ENCODE results near the gene UCN2. TPM values are rescaled to one million over a fixed set of nuclear protein-coding genes. Genes with fewer than 3 reads are reported as not detected.
"Not testable (repeated sequence)": the region's sequence is repeated elsewhere in the genome, so short reads cannot be mapped to it uniquely, and the experiment has no call there.

Gene UCN2
- total RNA-seq, 2 experiments from 2014 or later = 0.16 TPM; not detected in 1

DNA sequence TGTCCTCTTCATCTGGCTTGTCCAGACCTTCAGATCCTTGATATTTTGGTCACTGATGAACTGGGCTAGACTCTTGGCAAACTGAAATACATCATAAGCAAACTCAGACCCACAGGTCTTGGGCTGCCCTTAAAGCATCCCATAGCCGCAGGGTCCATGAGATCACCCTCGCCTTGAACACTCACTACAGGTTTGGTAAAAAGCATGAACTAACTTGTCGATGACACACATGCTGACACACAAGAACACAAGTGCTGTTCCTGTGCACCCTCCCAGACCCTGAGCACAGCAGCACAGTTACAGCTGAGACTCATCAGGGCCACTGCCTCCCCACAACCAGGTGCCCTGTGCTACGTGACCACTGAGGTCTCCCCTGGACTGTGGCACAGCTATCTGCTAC, 28.0 kb downstream of the UCN2 start:
- TF ChIP-seq CTCF (conservative IDR thresholded peaks at IDR 0.05; ENCODE audit: low read length) (no peak), EZH2phosphoT487 (IDR thresholded peaks at IDR 0.05; ENCODE audit: borderline replicate concordance, low read depth, low read length) (no peak)
- H3K4me2 ChIP-seq (ENCODE audit: low read length) = no peak overlapping the region
- H3K4me3 ChIP-seq (ENCODE audit: low read depth, low read length, poor library complexity, severe bottlenecking) = no peak overlapping the region
- no peak overlapping the region for H2AFZ ChIP-seq (ENCODE audit: low read length)
- H3K9me3 ChIP-seq (ENCODE audit: low read length) = no peaks in the 10 kb centered on the region
- no peaks in the 10 kb centered on the region for H4K20me1 ChIP-seq (ENCODE audit: insufficient read depth, low read length)
- DNase-seq (ENCODE audit: low spot score) = no peak
- ChIA-PET CTCF (ENCODE audit: unreplicated experiment) (interaction anchor here (0.6 kb wide), 1 partner anchor 70 kb away, joined by 3 read pairs; no protein-coding TSS in a partner anchor), POLR2A (no interaction called here)
- no peaks in the 10 kb centered on the region for H3K9me2 ChIP-seq (ENCODE audit: insufficient read depth, low read length)
- no peaks in the 10 kb centered on the region; the same call in 1 of the 2 replicates for H3K36me3 ChIP-seq (ENCODE audit: insufficient read depth, low read length)
- H3K27ac ChIP-seq (ENCODE audit: low read depth, low read length, poor library complexity, severe bottlenecking) = no peak overlapping the region
- intact Hi-C loops (cut with micrococcal nuclease; ENCODE audit: unreplicated experiment) = no loop called here
- H3K4me1 ChIP-seq (ENCODE audit: insufficient read depth, low read length, poor library complexity, severe bottlenecking) = no peaks in the 10 kb centered on the region
- no TSS peak for BruUV-seq (replicated peaks)
- no peaks in the 10 kb centered on the region for H3K79me2 ChIP-seq (ENCODE audit: insufficient read depth, low read depth, low read length)

- no peak overlapping the region for H2AFZ ChIP-seq (ENCODE audit: low read length)
- POLR2A ChIA-PET = interaction anchor here (0.6 kb wide), 1 partner anchor 115 kb away, joined by 6 read pairs; no protein-coding TSS in a partner anchor
- BruUV-seq (replicated peaks) = no TSS peak
- H3K36me3 ChIP-seq (ENCODE audit: insufficient read depth, low read length) = no peaks in the 10 kb centered on the region; the same call in 1 of the 2 replicates
- H3K4me3 ChIP-seq (ENCODE audit: low read depth, low read length, poor library complexity, severe bottlenecking) = no peak overlapping the region
- intact Hi-C loops (cut with micrococcal nuclease; ENCODE audit: unreplicated experiment) = no loop called here
- no peaks in the 10 kb centered on the region for H3K4me1 ChIP-seq (ENCODE audit: insufficient read depth, low read length, poor library complexity, severe bottlenecking)
- CTCF ChIA-PET (ENCODE audit: unreplicated experiment) = no interaction called here
- no peak overlapping the region for H3K4me2 ChIP-seq (ENCODE audit: low read length)
- H3K9me2 ChIP-seq (ENCODE audit: insufficient read depth, low read length) = no peaks in the 10 kb centered on the region
- no peak overlapping the region for H3K27ac ChIP-seq (ENCODE audit: low read depth, low read length, poor library complexity, severe bottlenecking)
- no peaks in the 10 kb centered on the region for H3K79me2 ChIP-seq (ENCODE audit: insufficient read depth, low read depth, low read length)
- H3K9me3 ChIP-seq (ENCODE audit: low read length) = no peaks in the 10 kb centered on the region
- H4K20me1 ChIP-seq (ENCODE audit: insufficient read depth, low read length) = no peaks in the 10 kb centered on the region
- TF ChIP-seq EZH2phosphoT487 (IDR thresholded peaks at IDR 0.05; ENCODE audit: borderline replicate concordance, low read depth, low read length) = no peak
- no peak for TF ChIP-seq CTCF (conservative IDR thresholded peaks at IDR 0.05; ENCODE audit: low read length)
- DNase-seq (ENCODE audit: low spot score) = no peak
Measured at GRCh38 chr3:48532977-48533337, 30.6 kb downstream of the UCN2 start.

DNA sequence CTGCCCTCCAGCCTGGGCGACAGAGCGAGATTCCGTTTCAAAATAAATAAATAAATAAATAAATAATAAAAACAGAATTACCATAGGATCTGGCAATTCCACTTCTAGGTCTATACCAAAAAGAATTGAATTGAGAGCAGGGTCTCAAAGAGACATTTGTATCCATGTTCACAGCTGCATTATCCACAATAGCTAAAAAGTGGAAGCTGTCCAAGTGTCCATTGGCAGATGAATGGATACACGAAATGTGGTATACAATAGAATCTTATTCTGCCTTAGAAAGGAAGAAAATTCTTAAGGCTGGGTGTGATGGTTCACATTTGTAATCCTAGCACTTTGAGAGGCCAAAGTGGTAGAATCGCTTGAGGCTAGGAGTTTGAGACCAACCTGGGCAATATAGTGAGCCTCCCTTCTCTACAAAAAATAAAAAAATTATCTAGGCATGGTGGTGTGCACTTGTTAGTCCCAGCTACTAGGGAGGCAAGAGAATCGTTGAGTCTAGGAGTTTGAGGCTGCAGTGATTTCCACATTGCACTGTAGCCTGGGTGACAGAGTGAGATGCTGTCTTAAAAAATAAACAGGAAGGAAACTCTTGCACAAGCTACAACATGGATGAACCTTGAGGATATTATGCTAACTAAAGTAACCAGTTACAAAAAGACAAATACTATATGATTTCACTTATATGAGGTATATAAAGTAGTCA, 31.2 kb downstream of the UCN2 start:
- Histone ChIP-seq H3K79me2 (ENCODE audit: insufficient read depth, low read depth, low read length) (no peaks in the 10 kb centered on the region), H3K36me3 (ENCODE audit: insufficient read depth, low read length) (no peaks in the 10 kb centered on the region; the same call in 1 of the 2 replicates), H4K20me1 (ENCODE audit: insufficient read depth, low read length) (no peaks in the 10 kb centered on the region), H3K9me2 (ENCODE audit: insufficient read depth, low read length) (no peaks in the 10 kb centered on the region), H3K4me3 (ENCODE audit: low read depth, low read length, poor library complexity, severe bottlenecking) (no peak overlapping the region), H3K4me1 (ENCODE audit: insufficient read depth, low read length, poor library complexity, severe bottlenecking) (no peaks in the 10 kb centered on the region), H3K4me2 (ENCODE audit: low read length) (no peak overlapping the region), H3K27ac (ENCODE audit: low read depth, low read length, poor library complexity, severe bottlenecking) (no peak overlapping the region), H3K9me3 (ENCODE audit: low read length) (no peaks in the 10 kb centered on the region), H2AFZ (ENCODE audit: low read length) (no peak overlapping the region)
- no peak for DNase-seq (ENCODE audit: low spot score)
- TF ChIP-seq EZH2phosphoT487 (IDR thresholded peaks at IDR 0.05; ENCODE audit: borderline replicate concordance, low read depth, low read length) (no peak), CTCF (conservative IDR thresholded peaks at IDR 0.05; ENCODE audit: low read length) (no peak)
- intact Hi-C loops (cut with micrococcal nuclease; ENCODE audit: unreplicated experiment) = no loop called here
- ChIA-PET POLR2A (interaction anchor here (0.6 kb wide), 1 partner anchor 114 kb away, joined by 6 read pairs; no protein-coding TSS in a partner anchor), CTCF (ENCODE audit: unreplicated experiment) (no interaction called here)
- BruUV-seq (replicated peaks) = no TSS peak

DNA sequence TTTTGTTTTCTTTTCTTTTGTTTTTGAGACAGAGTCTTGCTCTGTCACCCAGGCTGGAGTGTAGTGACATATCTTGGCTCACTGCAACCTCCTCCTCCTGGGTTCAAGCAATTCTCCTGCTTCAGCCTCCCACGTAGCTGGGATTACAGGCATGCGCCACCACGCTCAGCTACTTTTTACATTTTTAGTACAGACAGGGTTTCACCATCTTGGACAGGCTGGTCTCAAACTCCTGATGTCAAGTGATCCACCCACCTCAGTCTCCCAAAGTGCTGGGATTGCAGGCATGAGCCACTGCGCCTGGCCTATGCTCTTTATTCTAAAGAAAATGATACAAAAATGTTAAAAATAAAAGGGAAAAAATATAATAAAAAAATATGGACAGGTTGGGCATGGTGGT, 32.9 kb downstream of the UCN2 start:
- H3K27ac ChIP-seq (ENCODE audit: low read depth, low read length, poor library complexity, severe bottlenecking); H3K4me1 ChIP-seq (ENCODE audit: insufficient read depth, low read length, poor library complexity, severe bottlenecking); BruUV-seq (replicated peaks); H4K20me1 ChIP-seq (ENCODE audit: insufficient read depth, low read length); H3K4me3 ChIP-seq (ENCODE audit: low read depth, low read length, poor library complexity, severe bottlenecking); DNase-seq (ENCODE audit: low spot score); intact Hi-C loops (cut with micrococcal nuclease; ENCODE audit: unreplicated experiment); H3K9me2 ChIP-seq (ENCODE audit: insufficient read depth, low read length); H3K79me2 ChIP-seq (ENCODE audit: insufficient read depth, low read depth, low read length); H3K9me3 ChIP-seq (ENCODE audit: low read length); H3K4me2 ChIP-seq (ENCODE audit: low read length); CTCF ChIA-PET (ENCODE audit: unreplicated experiment); H2AFZ ChIP-seq (ENCODE audit: low read length); H3K36me3 ChIP-seq (ENCODE audit: insufficient read depth, low read length): not testable (repeated sequence)
- POLR2A ChIA-PET = interaction anchor here (0.7 to 1.0 kb wide), 2 partner anchors 11 to 197 kb away, joined by 3 to 5 read pairs; no protein-coding TSS in a partner anchor

All from OCI-LY7 (cell line).